LNCAP (cell line): Measurements from ENCODE around the gene OR11G2.
A peak's percentile ranks its signal among the peaks of the same experiment; 100 is the strongest.

Experiments used
- TF ChIP-seq, protein P1 (sequence below): fragments of 450-650 bp; IDR thresholded peaks from 2 replicates; pipeline ENCODE4 v1.5.1; 2017; ENCODE audit warnings: mild to moderate bottlenecking

OR11G2 gene

DNA sequence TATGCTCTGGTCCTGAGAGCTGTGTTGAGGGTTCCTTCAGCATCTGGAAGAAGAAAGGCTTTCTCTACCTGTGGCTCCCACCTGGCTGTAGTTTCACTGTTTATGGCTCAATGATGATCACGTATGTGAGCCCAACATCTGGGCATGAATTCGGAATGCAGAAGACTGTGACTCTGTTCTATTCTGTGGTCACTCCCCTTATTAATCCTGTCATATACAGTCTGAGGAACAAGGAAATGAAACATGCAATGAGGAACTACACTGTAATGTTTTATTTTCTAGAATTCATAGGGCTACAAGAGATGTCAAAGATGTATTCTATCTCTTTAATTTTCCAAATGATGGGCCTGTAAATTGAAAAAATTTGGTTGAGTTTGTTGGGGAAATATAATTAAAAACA lies 10.8 kb upstream of the OR11G2 start:
- TF ChIP-seq, protein P1, sequence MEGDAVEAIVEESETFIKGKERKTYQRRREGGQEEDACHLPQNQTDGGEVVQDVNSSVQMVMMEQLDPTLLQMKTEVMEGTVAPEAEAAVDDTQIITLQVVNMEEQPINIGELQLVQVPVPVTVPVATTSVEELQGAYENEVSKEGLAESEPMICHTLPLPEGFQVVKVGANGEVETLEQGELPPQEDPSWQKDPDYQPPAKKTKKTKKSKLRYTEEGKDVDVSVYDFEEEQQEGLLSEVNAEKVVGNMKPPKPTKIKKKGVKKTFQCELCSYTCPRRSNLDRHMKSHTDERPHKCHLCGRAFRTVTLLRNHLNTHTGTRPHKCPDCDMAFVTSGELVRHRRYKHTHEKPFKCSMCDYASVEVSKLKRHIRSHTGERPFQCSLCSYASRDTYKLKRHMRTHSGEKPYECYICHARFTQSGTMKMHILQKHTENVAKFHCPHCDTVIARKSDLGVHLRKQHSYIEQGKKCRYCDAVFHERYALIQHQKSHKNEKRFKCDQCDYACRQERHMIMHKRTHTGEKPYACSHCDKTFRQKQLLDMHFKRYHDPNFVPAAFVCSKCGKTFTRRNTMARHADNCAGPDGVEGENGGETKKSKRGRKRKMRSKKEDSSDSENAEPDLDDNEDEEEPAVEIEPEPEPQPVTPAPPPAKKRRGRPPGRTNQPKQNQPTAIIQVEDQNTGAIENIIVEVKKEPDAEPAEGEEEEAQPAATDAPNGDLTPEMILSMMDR, result no peak

DNA sequence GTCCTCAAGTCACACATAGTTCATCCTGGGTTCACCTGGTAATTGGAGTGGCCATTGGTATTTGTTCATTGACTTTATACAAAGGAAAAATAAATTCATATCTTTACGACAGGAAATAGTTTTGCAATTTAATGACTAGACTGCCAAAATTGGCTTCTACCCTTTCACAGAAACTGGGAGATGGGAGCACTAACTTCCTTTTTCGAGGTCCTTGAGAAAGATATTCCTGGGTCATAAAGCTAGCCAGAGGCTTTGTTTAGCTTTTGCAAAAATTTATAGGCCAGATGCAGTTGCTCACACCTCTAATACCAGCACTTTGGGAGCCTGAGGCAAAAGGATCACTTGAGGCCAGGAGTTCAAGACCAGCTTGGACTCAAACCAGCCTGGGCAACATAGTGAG lies 10.2 kb upstream of the OR11G2 start:
- TF ChIP-seq, protein P1, result no peak

DNA sequence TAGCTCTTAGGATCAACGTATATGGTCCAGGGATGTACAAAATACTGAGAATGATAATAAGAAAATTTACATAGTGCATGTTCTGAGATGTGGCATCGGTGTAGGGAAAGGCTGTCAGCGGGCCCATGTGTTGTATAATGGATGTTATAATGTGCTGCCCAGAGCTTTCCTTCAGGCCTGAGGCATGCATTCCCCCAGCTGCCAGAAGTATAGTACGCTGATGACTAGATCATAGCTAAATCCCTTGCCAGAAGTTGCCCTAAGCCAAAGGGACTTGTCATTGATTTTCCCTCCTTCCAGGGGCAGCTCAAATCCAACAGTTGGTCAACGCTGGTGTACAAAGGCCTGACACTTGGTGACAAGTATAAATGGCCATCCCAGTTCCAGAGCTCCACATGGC lies 6.5 kb upstream of the OR11G2 start:
- TF ChIP-seq, protein P1, result no peak

GRCh38 chr14:20191396-20191795 lies 700 bp downstream of the OR11G2 start:
- TF ChIP-seq, protein P1, result no peak

DNA sequence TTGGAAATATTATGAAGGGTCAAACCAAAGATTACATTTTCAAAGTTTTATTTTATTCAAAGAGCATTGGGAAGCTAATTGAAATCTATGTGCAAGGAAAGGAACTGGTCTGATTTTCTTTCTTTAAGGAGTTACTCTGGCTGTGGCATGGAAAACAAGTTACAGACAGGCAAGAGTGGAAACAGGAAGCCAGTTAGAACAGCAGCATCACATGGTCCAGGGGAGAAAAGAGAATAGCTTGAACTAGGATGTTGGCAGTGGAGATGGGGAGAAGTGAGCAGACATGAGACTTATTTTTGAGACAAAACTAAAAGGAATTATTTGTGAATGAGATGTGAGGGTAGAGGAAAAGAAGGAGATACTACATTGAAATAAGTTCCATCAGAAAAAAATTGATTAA lies 3.4 kb downstream of the OR11G2 start:
- TF ChIP-seq, protein P1, result no peak

GRCh38 chr14:20195911-20196310 lies 5.2 kb downstream of the OR11G2 start:
- TF ChIP-seq, protein P1, result peak; percentile 66

- TF ChIP-seq, protein P1, result no peak
These were observed 6.8 kb downstream of the OR11G2 start for GRCh38 chr14:20197459-20197858.

- TF ChIP-seq, protein P1, result no peak
These were observed 8.3 kb downstream of the OR11G2 start for GRCh38 chr14:20198991-20199390.
